Embryonic facial prominence (tissue), 1 donor: ENCODE data around the gene RAD51AP1.
"Not testable (repeated sequence)": the region's sequence is repeated elsewhere in the genome, so short reads cannot be mapped to it uniquely, and the experiment has no call there.

ENCODE experiments used
- DNase-seq: peaks from one replicate; pipeline ENCODE4 v3.0.0-alpha.2; 2016; ENCODE audit errors: extremely low spot score

RAD51AP1 gene, protein sequence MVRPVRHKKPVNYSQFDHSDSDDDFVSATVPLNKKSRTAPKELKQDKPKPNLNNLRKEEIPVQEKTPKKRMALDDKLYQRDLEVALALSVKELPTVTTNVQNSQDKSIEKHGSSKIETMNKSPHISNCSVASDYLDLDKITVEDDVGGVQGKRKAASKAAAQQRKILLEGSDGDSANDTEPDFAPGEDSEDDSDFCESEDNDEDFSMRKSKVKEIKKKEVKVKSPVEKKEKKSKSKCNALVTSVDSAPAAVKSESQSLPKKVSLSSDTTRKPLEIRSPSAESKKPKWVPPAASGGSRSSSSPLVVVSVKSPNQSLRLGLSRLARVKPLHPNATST

DNA sequence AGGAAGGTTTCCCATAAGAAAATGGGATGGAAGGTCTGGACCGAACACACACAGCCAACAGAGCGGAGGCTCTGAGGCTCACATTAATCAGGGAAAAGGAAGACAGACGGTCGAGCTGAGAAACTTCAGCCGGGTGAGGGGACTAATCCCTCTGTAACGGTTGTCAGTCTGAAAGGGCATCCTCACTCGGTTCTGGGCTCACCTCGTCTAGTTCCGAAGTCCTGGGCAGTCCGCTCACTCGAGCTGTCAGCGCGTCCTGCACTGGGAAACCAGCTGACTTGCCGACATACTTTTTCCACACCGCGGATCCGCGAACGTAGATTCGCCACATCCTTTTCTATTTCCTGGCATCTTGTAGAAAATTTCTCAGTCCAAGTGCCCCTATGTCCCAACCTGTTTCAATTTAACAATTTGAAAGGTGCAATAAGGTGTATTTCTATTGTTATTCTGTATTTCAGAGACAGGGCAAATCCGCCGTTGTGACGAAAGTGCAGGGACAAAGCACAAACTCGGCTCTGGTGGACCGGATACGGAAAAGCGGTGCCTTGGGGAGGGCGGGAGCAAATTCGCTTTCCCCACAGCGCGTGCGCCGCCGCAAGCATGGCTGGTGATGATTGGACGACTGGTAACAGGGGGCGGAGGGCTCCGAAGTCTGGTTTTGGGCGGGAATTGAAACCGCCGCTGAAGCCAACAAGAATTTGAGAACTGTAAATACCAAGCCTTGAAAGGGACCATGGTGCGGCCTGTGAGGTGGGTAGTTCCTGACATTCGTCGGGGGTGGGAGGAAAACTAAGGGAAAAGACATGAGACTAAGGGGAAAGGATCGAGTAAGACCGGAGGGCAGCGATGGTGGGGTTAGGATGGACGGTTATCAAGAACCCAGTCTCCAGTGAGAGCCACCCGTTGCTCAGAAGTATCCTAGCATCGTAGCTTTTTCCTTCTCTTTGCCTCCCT lies at the start of gene RAD51AP1:
Gene RAD51AP1 (plus strand): TSS at position 684 of the 954 bp plus-strand sequence. CDS start 50 bp downstream, at position 734.
- DNase-seq, result peak; percentile 97

DNA sequence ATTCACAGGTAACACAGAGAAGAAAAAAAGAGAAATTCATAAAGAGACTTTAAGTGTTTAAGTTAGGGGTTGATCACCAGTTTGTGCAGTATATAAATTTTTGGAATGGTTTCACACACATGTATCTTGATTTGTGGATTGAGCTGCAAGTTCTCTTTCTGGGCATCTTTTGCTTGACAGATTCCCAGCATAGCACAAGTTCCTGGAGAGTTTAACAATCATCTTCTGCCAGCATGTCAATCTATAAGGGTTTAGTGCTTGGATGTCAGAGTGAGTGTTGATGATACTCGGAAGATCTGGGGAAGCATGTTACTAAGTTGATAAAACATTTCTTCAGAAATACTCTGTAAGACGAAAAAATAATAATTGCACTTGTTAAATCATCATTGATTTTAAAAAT lies 49.1 kb upstream of the RAD51AP1 start:
- DNase-seq, result no peak

DNA sequence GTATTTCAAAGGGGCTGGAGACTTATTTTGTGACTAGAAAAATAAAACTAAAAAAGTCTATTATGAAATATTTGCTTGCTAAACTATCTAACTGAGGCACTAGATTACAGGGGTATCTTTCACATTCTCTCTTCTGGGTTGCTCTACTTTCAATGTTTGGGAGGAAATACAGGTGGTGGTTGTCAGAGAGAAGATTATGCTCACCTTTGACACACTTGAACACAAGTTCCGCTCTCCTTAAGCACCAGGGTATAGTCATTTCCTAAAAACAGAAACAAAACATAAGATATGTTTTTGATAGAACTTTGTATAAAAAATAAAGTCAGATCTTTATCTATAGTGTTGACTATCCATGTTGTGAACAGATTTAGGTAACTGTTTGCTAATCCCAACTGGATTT lies 47.7 kb upstream of the RAD51AP1 start:
- no peak for DNase-seq

DNA sequence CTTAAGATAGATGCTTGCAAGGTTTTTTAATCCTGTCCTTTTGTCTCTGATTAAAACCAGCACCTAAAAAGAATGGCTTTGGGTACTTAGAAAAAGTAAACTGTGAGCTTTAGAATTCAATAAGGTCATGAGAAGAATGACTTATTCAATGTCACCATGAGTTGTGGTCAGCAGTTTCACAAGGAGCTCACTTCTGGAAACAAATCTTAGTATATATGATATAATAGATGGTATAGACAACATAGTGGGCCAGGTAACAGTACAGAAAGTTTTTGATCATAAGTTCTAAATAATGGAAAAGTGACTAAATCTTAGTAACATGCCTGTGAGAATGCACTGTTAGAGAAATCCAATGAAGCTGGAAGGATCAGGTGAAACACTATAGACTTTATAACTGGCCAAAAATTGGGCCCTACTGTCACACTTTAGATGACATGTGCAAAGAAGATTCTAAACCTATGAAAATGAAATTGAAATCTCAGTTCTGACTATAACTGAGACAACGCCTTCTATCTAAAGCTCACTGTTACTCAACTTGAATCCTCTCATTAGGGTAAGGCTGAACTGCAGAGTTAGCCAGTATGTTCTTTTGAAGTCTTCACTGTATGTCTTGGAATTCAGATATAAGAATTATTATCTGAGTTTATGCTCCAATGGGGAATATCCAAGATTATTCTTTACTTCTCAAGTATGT lies 42.4 kb upstream of the RAD51AP1 start:
- DNase-seq, result no peak

DNA sequence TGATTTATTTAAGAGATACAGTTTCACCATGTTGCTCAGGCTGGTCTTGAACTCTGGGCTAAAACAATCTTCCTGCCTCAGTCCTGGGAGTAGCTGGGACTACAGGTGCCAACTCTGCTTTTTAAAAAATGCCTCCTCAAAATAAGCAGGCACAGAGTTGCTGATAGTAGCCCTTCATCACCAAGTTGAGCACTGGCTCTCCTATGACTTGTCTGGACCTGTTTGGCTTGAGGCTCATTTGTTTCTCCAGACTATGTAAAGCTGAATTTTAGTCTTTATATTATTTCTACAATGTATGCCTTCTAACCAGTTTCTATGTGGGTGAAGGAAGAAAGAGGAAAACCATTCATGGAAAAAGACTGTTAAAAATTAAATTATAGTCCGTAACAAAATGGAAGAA lies 39.5 kb upstream of the RAD51AP1 start:
- DNase-seq, result no peak

DNA sequence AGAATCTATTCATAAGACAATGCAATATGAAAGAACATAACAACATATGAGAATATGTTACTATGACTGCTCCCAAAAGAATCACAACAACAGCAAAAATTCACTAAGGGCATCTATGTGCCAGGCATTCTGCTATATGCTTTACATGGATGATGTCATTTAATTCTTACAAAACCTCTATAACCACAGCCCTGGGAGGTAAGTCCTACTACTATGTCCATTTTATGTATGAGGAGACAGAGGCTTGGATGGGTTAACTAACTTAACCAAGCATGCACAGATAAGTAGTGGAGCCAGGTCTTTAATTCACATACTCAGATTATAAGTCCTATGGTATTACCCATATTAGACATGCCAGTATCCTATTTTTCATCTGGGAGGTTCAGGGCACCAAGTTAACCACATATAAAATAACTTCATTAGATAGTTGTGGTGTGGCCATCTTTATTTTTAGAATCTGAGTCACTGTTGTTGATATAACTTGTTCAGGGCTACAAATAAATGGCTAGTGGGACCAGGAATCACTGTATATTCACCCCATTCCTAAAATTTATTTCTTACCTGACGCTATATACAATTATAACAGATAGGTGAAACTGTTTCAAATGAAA lies 33.2 kb upstream of the RAD51AP1 start:
- no peak for DNase-seq

DNA sequence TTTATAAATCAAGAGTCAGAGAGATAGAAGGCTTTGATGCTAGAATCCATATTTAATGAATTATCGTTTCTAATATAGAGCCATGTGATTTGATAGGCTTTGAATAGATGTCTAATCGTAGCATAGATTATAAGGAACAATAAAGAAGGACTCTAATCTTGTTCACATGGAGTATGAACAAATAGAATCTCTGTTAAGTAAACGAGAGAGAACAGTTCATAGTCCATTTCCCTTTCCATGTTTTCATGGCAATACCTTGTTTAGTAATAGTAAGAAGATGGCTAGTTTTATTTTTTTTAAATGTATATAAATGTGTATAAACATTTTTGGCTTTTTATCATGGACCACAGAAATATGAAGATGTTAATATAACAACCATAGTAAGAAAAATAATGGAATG lies 32.3 kb upstream of the RAD51AP1 start:
- no peak for DNase-seq

DNA sequence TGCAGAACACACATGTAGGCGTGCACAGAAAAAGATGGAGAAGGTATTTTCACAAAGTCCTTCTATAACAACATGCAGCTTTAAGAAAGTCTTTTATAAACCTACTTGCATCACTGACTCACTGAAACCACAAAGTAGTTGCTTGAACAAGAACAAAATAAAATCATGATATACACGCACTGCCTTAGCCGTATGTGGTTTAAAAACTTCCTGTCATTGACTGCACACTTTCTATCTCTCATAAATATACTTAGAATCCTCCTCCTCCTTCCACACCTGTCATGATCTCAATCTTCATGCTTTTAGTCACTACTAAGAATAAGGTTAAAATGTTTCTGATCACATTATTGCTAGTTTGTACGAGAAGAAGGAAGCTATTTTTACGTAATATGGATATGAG lies 31.8 kb upstream of the RAD51AP1 start:
- DNase-seq, result no peak

DNA sequence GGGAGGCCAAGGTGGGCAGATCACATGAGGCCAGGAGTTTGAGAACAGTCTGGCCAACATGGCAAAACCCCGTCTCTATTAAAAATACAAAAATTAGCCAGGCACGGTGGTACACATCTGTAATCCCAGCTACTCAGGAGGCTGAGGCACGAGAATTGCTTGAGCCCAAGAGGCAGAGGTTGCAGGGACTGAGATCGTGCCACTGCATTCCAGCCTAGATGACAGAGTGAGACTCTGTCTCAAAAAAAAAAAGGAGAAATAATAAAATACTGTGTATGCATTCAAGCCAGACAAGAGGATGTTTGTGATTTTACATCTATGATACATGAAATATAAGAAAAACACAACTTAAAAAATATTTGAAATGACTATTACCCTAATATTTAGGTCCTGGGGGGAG lies 30.2 kb upstream of the RAD51AP1 start:
- DNase-seq, result not testable (repeated sequence)

DNA sequence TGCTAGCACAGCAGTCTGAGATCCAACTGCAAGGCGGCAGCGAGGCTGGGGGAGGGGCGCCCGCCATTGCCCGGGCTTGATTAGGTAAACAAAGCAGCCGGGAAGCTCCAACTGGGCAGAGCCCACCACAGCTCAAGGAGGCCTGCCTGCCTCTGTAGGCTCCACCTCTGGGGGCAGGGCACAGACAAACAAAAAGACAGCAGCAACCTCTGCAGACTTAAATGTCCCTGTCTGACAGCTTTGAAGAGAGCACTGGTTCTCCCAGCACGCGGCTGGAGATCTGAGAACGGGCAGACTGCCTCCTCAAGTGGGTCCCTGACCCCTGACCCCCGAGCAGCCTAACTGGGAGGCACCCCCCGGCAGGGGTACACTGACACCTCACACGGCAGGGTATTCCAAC lies 29.4 kb upstream of the RAD51AP1 start:
- not testable (repeated sequence) for DNase-seq

DNA sequence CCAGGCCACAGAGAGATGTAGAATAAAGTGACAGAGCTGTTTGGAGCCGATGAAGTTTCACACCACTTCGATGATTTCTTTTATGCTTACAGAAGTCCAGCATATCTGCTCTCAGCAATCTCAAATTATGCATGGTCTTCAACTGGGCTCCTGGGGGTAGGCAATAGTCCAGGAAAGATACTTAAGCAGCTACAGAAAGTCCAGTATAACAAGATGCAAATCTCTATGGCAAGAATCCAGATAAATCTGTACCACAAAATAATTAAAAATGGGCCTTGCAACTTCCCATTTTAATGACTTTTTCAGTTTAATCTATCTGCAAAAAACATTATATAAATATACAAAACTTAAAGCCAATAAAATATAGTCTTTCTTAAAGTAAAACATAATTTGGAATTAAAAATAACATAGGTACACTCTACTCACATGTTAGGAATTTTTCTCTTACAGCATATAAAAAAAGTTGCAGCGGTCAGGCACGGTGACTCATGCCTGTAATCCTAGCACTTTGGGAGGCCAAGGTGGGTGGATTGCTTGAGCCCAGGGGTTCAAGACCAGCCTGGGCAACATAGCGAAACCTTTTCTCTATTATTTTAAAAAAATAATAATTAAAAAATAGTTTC lies 20.5 kb upstream of the RAD51AP1 start:
- DNase-seq, result no peak

DNA sequence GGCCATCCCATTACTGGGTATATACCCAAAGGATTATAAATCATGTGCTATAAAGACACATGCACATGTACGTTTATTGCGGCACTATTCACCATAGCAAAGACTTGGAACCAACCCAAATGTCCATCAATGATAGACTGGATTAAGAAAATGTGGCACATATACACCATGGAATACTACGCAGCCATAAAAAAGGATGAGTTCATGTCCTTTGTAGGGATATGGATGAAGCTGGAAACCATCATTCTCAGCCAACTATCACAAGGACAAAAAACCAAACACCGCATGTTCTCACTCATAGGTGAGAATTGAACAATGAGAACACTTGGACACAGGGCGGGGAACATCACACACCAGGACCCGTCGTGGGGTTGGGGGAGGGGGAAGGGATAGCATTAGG lies 15.2 kb upstream of the RAD51AP1 start:
- DNase-seq, result not testable (repeated sequence)

DNA sequence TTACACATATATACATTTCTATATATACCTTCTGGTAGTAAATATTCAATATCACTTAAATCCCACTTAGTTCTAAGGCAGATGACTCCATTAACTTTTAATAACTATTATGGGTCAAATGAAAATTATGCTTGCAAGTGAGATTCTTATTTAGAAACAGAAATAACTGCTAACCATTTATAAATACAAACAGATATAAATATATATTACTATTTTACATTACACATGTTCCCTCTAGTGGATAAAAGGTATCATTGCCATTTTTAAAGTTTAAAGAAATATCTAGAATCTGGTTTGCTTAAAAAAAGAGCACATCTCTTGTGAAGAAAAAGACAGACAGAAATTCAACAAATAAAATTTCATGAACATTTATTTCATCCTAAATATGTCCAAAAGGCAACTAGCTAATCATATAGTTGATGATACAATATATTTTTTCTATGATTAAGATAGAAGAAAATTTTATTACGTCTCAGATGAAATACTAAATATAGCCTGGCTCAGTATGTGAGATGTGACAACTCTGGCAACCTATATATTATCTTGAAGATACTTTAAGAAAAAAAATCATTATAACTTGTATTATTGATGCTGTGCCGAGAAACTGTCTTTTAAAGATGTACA lies 11.7 kb upstream of the RAD51AP1 start:
- no peak for DNase-seq

DNA sequence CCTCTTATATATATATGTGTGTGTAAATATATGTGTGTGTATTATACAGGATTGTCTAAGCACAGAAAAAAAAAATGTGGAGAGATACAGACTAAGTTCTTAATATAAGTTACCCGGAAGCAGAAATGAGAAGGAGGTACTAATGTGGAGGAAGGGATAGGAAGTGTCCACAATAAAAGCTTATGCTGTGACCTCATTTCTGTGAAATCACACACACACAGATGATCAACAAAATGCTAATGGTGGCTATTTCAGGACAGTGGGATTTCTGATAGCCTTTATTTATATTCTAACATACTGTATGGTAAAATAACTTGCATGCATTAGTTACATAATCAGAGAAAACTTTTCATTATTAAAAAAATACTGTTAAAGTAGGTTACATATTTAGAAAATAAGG lies 8.5 kb upstream of the RAD51AP1 start:
- no peak for DNase-seq

DNA sequence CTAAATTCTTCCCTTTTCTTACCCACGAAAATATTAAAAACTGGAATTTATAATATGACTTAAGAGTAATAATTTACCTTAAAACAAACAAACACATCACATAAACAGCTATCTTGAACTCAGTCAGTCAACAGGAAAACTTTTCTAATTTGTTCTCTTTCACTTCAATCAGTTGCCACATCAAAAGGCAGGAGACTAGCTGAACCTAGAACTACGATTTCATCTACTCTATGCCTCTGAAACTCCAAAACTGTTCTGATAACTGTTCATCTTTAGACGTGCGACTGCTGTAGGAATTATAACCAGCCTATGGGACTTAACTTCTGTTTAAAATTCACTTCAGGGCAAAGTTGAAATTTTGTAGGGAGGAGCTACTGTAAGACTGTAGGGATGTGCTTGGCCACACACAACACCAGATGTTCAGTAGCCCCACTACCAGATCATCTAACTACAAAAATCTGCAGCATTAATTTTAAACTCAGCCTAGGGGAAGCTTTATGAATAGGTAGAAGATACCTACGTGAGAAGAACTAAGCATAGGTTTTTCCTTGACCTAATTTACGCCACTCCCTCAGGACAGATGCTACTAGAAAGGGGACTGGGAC lies 7.6 kb upstream of the RAD51AP1 start:
- DNase-seq, result no peak

DNA sequence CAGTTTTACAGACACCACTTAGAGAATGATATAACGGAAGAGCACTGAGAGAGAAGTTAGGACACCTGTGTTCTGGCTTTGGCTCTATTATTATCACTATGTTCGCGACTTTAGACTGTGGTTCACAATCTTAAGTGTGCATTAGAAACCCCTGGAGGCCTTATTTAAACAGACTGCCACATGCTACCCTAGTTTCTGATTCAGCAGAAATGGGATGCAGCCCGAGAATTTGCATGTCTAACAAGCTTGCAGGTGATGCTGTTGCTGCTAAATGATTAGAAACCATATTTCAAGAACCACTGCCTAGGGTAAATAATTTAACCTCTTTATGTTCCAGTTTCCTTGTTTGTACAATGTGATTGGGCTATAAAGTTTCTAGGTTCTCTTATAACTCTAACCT lies 3.6 kb upstream of the RAD51AP1 start:
- DNase-seq, result no peak

DNA sequence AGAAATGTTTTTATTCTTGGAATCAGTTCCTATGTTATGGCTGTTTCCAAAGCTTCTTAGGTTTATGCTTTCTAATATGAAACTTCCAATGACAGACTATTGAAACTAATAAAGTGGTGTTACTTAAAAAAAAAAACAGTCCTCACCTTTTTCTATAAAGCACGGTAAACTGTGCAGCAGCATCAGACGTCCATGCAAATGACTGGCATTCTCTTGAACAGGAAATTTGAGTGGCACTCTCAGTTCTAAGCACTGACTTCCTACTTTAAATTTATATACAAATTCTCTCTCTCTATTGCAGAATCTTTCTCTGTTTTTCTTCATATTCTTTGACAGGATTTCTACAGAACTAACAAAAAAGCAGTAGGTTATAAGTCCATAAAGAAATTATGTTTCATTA lies 2.8 kb upstream of the RAD51AP1 start:
- DNase-seq, result no peak

DNA sequence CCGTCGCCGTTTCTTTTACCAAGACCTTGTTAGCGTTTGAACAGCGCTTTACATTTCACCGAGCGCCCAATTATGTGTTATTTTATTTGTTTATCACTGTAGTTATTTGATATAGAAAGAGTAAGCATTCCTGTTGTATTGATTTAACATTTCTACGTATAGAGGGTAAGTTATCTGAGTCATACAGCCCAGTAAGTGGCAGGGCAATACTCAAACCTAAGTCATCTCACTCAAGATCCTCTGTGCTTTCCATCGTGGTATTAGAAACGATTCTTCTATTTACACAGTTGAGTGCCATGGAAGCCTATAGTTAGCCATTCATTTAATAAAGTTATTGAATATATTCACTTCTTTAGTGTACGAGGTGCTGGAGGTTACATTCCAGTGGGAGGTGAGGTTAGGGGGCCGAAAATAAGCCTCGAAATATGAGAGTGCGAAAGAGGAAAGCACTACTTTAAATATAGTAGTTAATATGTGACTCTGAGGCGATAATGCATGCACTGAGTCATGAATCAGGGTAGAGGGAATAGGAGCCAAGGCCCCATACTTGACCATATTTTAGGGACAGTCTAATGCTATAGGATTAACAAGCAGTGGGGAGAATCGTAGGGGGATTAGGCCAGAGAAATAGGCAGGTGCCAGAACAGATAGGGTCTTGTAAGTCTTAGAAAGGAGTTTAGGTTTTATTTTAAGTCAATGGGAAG lies 629 bp downstream of the RAD51AP1 start:
- DNase-seq, result no peak

DNA sequence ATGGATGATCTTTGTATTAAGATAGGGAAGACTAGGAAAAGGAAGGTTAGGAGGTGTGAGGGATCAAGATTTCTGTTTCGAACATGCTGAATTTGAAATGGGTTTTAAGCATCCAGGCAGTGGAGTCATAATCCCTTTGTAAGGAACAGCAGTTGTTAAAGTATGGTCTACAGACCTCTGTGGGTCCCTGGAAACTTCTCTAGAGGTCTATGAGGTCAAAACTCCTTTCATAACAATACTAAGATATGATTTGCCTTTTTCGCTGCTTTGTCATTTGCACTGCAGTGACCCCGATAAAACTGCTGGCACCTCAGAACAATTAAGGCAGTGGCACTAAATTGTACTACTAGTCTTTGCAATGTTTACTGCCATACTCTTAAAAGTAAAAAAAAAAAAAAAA lies 1.5 kb downstream of the RAD51AP1 start:
- no peak for DNase-seq

DNA sequence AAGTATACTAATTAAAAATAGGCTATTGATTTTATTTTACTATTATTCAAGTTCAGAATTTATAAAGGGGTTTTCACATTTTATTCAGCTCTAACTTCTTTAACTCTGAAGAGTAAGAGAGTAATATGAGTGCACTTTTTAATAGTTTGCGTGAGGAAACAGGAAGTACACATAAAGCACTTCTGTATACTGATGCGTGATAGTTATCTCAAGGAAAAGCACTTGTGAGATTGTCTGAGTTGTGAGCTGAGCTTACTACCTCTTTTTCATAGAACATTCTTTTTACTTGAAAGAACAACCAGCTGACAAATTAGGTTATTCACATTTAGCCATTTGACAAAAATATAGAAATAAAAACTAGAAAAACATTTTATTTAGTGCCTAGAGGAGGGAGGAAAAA lies 1.9 kb downstream of the RAD51AP1 start:
- DNase-seq, result no peak
